Measurements from ENCODE around the gene CEACAM16.
A peak's percentile ranks its signal among the peaks of the same experiment; 100 is the strongest.
"Not testable (repeated sequence)": the region's sequence is repeated elsewhere in the genome, so short reads cannot be mapped to it uniquely, and the experiment has no call there.

Gene CEACAM16

DNA sequence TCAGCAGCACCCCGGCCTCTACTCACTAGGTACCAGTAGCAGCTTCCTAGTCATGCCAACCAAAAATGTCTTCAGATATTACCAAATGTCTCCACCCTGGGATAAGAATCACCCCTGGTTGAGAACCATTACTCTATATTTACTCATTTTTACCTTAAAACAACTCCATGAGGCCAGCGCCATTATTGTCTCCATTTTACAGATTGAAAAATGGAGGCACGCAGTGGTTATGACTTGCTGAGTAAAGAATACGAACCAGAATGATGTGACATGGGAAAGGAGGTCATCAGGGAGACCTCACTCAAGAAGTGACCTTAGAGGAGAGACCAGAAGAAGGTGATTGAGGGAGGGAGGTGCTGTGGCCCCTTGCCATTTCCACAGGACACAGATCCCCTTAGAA lies 25.4 kb upstream of the CEACAM16 start:
- intact Hi-C loops (cut with DNase I) = no loop called here

GRCh38 chr19:44675521-44675920 lies 23.4 kb upstream of the CEACAM16 start:
- peak in 1 of 10 donors; percentile 12 for DNase-seq
- intact Hi-C loops (cut with DNase I) = no loop called here

More for the DNA sequence above, 25.4 kb upstream of the CEACAM16 start:
- DNase-seq = peak in 1 of 10 donors; percentile 1

DNA sequence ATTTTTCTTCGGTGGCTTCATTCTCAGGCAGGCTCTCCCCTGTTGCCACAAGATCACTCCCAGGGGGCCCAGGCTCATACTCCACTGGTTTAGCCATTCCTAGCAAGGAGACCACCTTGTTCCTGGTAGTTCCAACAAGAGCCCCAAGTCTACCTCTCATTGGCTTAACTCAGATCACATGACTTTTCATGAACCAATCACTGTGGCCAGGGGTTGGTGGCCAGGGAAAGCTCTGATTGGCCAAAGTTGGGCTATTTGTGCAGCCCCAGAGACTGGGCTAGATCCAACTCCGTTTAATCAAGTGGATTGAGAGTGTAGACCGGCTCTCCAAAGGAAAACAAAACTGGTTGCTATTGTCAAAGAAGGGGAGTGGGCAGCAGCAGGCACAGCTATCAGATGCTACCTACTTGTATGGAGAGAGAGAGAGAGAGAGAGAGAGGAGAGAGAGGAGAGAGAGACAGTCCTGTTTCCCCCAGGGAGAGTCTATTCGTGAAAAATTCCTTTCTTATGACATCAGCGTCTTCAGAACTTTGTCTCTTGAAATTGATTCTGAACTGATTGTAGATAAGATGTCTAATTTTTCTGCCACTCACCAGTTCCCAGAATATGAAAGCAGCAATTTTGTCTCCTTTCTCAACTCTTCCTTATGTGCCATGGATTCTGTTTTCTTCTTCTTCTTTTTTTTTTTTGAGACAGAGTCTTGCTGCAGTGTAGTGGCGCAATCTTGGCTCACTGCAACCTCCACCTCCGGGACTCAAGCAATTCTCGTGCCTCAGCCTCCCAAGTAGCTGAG lies 21.7 kb upstream of the CEACAM16 start:
- intact Hi-C loops (cut with DNase I) = no loop called here
- peak in 1 of 10 donors; percentile 7 for DNase-seq

- intact Hi-C loops (cut with DNase I) = no loop called here
- DNase-seq = peak in 1 of 10 donors; percentile 44
These were observed 18.4 kb upstream of the CEACAM16 start for GRCh38 chr19:44680536-44680935.

DNA sequence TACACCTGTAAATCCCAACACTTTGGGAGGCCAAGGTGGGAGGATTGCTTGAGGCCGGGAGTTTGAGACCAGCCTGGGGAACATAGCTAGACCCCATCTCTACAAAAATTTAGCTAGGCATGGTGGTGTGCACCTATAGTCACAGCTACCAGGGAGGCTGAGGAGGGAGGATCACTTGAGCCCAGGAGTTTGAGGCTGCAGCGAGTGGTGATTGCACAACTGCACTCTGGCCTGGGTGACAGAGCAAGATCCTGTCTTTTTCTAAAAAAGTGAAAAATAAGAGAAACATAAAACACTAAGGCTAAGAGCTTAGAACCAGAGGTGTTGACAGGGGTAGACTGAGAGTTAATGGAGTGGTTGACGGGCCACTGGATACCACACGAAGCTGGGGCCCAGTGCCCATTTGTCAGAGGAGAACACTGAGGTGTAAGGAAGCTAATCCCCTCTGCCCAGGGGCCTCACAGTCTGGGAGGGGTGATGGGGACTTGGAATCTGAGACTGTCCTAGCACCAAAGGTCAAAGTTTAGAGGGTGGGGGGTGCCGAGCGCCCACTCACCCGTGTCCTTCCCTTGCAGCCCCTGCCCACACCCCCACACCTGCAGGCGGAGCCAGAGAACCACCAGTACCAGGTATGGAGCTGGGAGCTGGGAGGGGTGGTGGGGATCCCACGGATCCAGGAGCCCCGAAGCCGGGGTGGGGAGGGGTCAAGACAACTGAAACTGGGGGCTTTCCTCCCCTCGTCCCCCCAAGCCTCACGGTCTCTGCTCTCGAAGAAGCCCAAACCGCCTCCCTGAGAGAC lies 16.8 kb upstream of the CEACAM16 start:
- DNase-seq = peak in 2 of 10 donors; percentile 48 to 54
- intact Hi-C loops (cut with DNase I) = no loop called here

- intact Hi-C loops (cut with DNase I) = no loop called here
- peak in 1 of 10 donors; percentile 45 for DNase-seq
These were observed 16.1 kb upstream of the CEACAM16 start for GRCh38 chr19:44682807-44683206.

DNA sequence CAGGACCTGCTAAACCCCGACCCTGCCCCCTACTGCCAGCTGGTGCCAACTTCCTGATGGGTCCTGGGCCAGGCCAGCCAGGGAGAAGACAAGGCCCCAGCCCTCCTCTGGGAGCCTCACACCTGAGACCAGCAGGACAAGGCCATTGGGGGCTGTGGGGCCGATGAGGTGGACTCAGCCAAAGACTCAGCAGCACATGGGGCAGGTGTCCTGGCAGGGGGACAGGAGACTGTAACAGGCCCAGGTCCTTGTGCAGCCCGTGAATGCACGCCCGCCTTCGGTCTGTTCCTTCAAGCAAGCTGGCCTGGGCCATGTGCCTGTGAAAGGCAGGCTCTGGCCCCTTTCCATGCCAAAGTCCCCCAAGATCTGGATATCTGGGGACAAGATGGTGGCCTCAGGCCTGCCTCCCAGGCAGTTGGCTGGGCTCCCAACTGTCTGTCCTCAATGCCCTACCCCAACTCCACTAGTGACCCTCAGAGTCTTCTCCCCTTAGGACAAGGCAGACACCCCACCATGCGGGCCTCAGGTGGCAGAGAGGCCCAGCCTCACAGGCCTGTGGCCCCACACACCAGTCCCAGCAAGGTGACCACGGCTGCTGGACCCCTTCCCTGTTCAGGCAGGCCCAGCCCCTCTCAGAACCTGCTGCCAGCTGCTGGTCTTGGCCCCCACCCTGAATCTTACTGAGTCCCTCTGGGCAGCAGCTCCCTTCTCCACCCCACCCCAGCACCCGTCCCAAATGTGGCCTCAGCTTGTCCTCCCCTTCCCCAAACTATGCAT lies 15.3 kb upstream of the CEACAM16 start:
- intact Hi-C loops (cut with DNase I) = no loop called here
- DNase-seq = peak in 2 of 10 donors; percentile 73

GRCh38 chr19:44684396-44684795 lies 14.6 kb upstream of the CEACAM16 start:
- peak in 2 of 10 donors; percentile 12 to 65 for DNase-seq
- intact Hi-C loops (cut with DNase I) = not testable (repeated sequence)

GRCh38 chr19:44684892-44685863 lies 13.8 kb upstream of the CEACAM16 start:
- DNase-seq = peak in 2 of 10 donors; percentile 22 to 54
- intact Hi-C loops (cut with DNase I) = no loop called here

DNA sequence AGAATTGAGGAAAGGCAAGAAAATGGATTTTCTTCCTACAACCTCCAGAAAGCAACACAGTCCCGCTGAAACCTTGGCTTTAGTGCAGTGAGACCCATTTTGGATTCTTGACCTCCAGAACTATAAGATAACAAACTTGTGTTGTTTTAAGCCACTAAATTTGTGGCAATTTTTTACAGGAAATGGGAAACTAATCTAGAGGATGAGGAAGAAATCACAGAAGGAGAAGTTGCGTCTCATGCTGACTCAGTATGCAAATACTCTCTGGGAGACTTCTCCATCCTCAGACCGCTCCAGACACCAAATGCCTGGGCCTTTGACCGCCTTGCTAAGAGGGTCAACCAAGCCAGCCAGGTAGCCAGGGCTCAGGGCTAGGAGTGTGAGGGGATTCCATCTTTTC lies 13.1 kb upstream of the CEACAM16 start:
- DNase-seq = peak in 1 of 10 donors; percentile 20
- intact Hi-C loops (cut with DNase I) = no loop called here

- intact Hi-C loops (cut with DNase I) = no loop called here
These were observed 12.1 kb upstream of the CEACAM16 start for GRCh38 chr19:44686896-44687295.

GRCh38 chr19:44687888-44688287 lies 11.1 kb upstream of the CEACAM16 start:
- no peak for DNase-seq
- intact Hi-C loops (cut with DNase I) = no loop called here

More at GRCh38 chr19:44686896-44687295, 12.1 kb upstream of the CEACAM16 start:
- DNase-seq = peak in 1 of 10 donors; percentile 31

- DNase-seq = peak; percentile 31 to 94 (median 66)
- intact Hi-C loops (cut with DNase I) = loop anchor here (1.0 kb wide), 1 partner anchor 81 kb away; no protein-coding TSS in a partner anchor
These were observed 9.4 kb upstream of the CEACAM16 start for GRCh38 chr19:44689290-44690130.

GRCh38 chr19:44690131-44690440 lies 8.9 kb upstream of the CEACAM16 start:
- intact Hi-C loops (cut with DNase I) = no loop called here

GRCh38 chr19:44692379-44692721 lies 6.6 kb upstream of the CEACAM16 start:
- no peak for DNase-seq
- intact Hi-C loops (cut with DNase I) = no loop called here

More at GRCh38 chr19:44690131-44690440, 8.9 kb upstream of the CEACAM16 start:
- DNase-seq = no peak

DNA sequence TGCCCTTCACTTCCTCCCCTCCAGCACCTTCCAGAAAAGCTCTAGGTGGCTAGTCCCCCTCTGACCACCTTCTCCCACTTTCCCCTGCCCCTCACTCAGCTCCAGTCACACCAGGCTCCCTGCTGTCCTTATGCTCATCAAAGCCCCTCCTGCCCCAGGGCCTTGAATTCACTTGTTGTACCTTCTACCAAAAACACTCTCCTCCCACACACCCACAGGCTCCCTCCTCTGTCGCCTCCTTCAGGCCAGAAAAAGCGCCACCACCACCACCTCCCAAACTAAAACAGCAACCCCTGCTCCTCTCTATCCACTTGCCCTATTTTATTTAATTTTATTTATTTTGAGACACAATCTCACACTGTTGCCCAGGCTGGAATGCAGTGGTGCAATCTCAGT lies 4.8 kb upstream of the CEACAM16 start:
- DNase-seq = peak in 1 of 10 donors; percentile 22
- intact Hi-C loops (cut with DNase I) = no loop called here

DNA sequence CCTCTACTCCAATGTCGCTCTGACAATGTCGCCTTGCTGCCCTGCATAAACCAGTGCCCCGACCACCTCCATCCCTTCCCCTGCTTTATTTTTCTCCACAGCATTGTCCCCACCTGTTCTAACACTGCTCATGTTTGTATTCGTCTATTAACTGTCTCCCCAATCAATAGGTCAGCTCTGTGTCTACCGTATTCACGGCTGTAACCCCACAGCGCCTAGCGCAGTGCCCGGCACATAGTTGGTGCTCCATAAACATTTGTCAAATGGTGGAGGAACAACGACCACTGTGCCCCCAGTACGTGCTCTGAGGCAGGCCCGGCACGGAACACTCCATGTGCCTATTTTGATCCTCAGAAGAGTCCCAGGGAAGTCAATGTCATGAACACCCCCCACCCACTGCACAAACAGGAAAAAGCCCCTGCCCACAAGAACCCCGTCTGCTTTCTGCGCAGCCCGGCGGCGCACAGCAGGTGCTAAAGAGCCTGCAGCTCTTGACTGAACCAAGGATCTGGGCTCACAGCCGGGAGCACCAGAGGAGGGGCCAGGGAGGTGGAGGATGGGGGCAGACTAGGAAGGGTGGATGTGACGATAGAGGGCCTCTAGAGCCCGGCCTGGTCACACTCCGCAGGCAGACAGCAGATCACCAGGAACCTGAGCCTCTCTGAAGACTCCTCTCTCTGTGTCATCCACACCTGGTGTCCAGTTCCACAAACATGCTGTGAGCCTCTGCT lies 1.8 kb upstream of the CEACAM16 start:
- intact Hi-C loops (cut with DNase I) = no loop called here

GRCh38 chr19:44697670-44698034 lies 1.3 kb upstream of the CEACAM16 start:
- intact Hi-C loops (cut with DNase I) = no loop called here
- no peak for DNase-seq

More for the DNA sequence above, 1.8 kb upstream of the CEACAM16 start:
- DNase-seq = no peak

All from posterior cingulate gyrus (tissue), 11 donors.